ENCODE results near the gene ASIC3. TPM values are rescaled to one million over a fixed set of nuclear protein-coding genes. Genes with fewer than 3 reads are reported as not detected.
A peak's percentile ranks its signal among the peaks of the same experiment; 100 is the strongest.

The ASIC3 gene
- total RNA-seq, 1 donor from 2014 or later: not detected

GRCh38 chr7:151013356-151013732 lies 35.0 kb upstream of the ASIC3 start:
- Histone ChIP-seq H3K4me1 (ENCODE audit: control insufficient read depth in 3 of 3, insufficient read depth in 3 of 3, low read length in 3 of 3) (peaks cover 7 to 28% (median 27%) of the 10 kb centered on the region in 3 donors), H3K27me3 (ENCODE audit: control insufficient read depth in 3 of 3, insufficient read depth in 3 of 3, low read length in 3 of 3) (peaks cover 52 to 68% (median 66%) of the 10 kb centered on the region in 3 donors), H3K9ac (ENCODE audit: low read depth in 1 of 3, low read length in 3 of 3) (no peak overlapping the region), H3K9me3 (ENCODE audit: control insufficient read depth in 3 of 3, low read length in 3 of 3) (no peaks in the 10 kb centered on the region), H3K4me3 (ENCODE audit: low read length in 3 of 3) (peak overlapping the region in 2 of 3 donors; percentile 32 to 54), H3K27ac (ENCODE audit: low read depth, low read length) (no peak overlapping the region), H3K36me3 (ENCODE audit: control insufficient read depth in 3 of 3, insufficient read depth in 3 of 3, low read length in 3 of 3) (no peaks in the 10 kb centered on the region)

- peak overlapping the region in 1 of 3 donors; percentile 25 for H3K9ac ChIP-seq (ENCODE audit: low read depth in 1 of 3, low read length in 3 of 3)
- peak overlapping the region; percentile 4 to 54 (median 32) for H3K4me3 ChIP-seq (ENCODE audit: low read length in 3 of 3)
- H3K36me3 ChIP-seq (ENCODE audit: control insufficient read depth in 3 of 3, insufficient read depth in 3 of 3, low read length in 3 of 3): no peaks in the 10 kb centered on the region
- peaks cover 12 to 32% (median 26%) of the 10 kb centered on the region in 3 donors for H3K4me1 ChIP-seq (ENCODE audit: control insufficient read depth in 3 of 3, insufficient read depth in 3 of 3, low read length in 3 of 3)
- H3K27me3 ChIP-seq (ENCODE audit: control insufficient read depth in 3 of 3, insufficient read depth in 3 of 3, low read length in 3 of 3): peaks cover 52 to 74% (median 65%) of the 10 kb centered on the region in 3 donors
- H3K27ac ChIP-seq (ENCODE audit: low read depth, low read length): no peak overlapping the region
- no peaks in the 10 kb centered on the region for H3K9me3 ChIP-seq (ENCODE audit: control insufficient read depth in 3 of 3, low read length in 3 of 3)
Measured at GRCh38 chr7:151013733-151014497, 34.4 kb upstream of the ASIC3 start.

- peaks cover 12 to 37% (median 26%) of the 10 kb centered on the region in 3 donors for H3K4me1 ChIP-seq (ENCODE audit: control insufficient read depth in 3 of 3, insufficient read depth in 3 of 3, low read length in 3 of 3)
- no peaks in the 10 kb centered on the region for H3K36me3 ChIP-seq (ENCODE audit: control insufficient read depth in 3 of 3, insufficient read depth in 3 of 3, low read length in 3 of 3)
- H3K27ac ChIP-seq (ENCODE audit: low read depth, low read length): no peak overlapping the region
- H3K9ac ChIP-seq (ENCODE audit: low read depth in 1 of 3, low read length in 3 of 3): no peak overlapping the region
- no peak overlapping the region for H3K4me3 ChIP-seq (ENCODE audit: low read length in 3 of 3)
- H3K9me3 ChIP-seq (ENCODE audit: control insufficient read depth in 3 of 3, low read length in 3 of 3): no peaks in the 10 kb centered on the region
- peaks cover 61 to 81% (median 71%) of the 10 kb centered on the region in 3 donors for H3K27me3 ChIP-seq (ENCODE audit: control insufficient read depth in 3 of 3, insufficient read depth in 3 of 3, low read length in 3 of 3)
Measured at GRCh38 chr7:151014950-151015349, 33.4 kb upstream of the ASIC3 start.

- Histone ChIP-seq H3K9ac (ENCODE audit: low read depth in 1 of 3, low read length in 3 of 3) (no peak overlapping the region), H3K36me3 (ENCODE audit: control insufficient read depth in 3 of 3, insufficient read depth in 3 of 3, low read length in 3 of 3) (no peaks in the 10 kb centered on the region), H3K9me3 (ENCODE audit: control insufficient read depth in 3 of 3, low read length in 3 of 3) (no peaks in the 10 kb centered on the region), H3K27me3 (ENCODE audit: control insufficient read depth in 3 of 3, insufficient read depth in 3 of 3, low read length in 3 of 3) (peaks cover 71 to 79% (median 72%) of the 10 kb centered on the region in 3 donors), H3K4me1 (ENCODE audit: control insufficient read depth in 3 of 3, insufficient read depth in 3 of 3, low read length in 3 of 3) (peaks cover 12 to 37% (median 26%) of the 10 kb centered on the region in 3 donors), H3K27ac (ENCODE audit: low read depth, low read length) (no peak overlapping the region), H3K4me3 (ENCODE audit: low read length in 3 of 3) (no peak overlapping the region)
Measured at GRCh38 chr7:151015967-151016366, 32.4 kb upstream of the ASIC3 start.

GRCh38 chr7:151016505-151016904 lies 31.8 kb upstream of the ASIC3 start:
- peaks cover 12 to 37% (median 26%) of the 10 kb centered on the region in 3 donors for H3K4me1 ChIP-seq (ENCODE audit: control insufficient read depth in 3 of 3, insufficient read depth in 3 of 3, low read length in 3 of 3)
- H3K36me3 ChIP-seq (ENCODE audit: control insufficient read depth in 3 of 3, insufficient read depth in 3 of 3, low read length in 3 of 3): no peaks in the 10 kb centered on the region
- H3K27ac ChIP-seq (ENCODE audit: low read depth, low read length): no peak overlapping the region
- H3K9ac ChIP-seq (ENCODE audit: low read depth in 1 of 3, low read length in 3 of 3): no peak overlapping the region
- no peak overlapping the region for H3K4me3 ChIP-seq (ENCODE audit: low read length in 3 of 3)
- peaks cover 72 to 80% (median 73%) of the 10 kb centered on the region in 3 donors for H3K27me3 ChIP-seq (ENCODE audit: control insufficient read depth in 3 of 3, insufficient read depth in 3 of 3, low read length in 3 of 3)
- no peaks in the 10 kb centered on the region for H3K9me3 ChIP-seq (ENCODE audit: control insufficient read depth in 3 of 3, low read length in 3 of 3)

GRCh38 chr7:151016942-151017341 lies 31.4 kb upstream of the ASIC3 start:
- H3K9ac ChIP-seq (ENCODE audit: low read depth in 1 of 3, low read length in 3 of 3): no peak overlapping the region
- H3K9me3 ChIP-seq (ENCODE audit: control insufficient read depth in 3 of 3, low read length in 3 of 3): no peaks in the 10 kb centered on the region
- no peak overlapping the region for H3K27ac ChIP-seq (ENCODE audit: low read depth, low read length)
- H3K36me3 ChIP-seq (ENCODE audit: control insufficient read depth in 3 of 3, insufficient read depth in 3 of 3, low read length in 3 of 3): no peaks in the 10 kb centered on the region
- peaks cover 12 to 37% (median 26%) of the 10 kb centered on the region in 3 donors for H3K4me1 ChIP-seq (ENCODE audit: control insufficient read depth in 3 of 3, insufficient read depth in 3 of 3, low read length in 3 of 3)
- H3K4me3 ChIP-seq (ENCODE audit: low read length in 3 of 3): no peak overlapping the region
- peaks cover 72 to 77% (median 73%) of the 10 kb centered on the region in 3 donors for H3K27me3 ChIP-seq (ENCODE audit: control insufficient read depth in 3 of 3, insufficient read depth in 3 of 3, low read length in 3 of 3)

- peaks cover 12 to 37% (median 26%) of the 10 kb centered on the region in 3 donors for H3K4me1 ChIP-seq (ENCODE audit: control insufficient read depth in 3 of 3, insufficient read depth in 3 of 3, low read length in 3 of 3)
- peaks cover 68 to 72% (median 69%) of the 10 kb centered on the region in 3 donors for H3K27me3 ChIP-seq (ENCODE audit: control insufficient read depth in 3 of 3, insufficient read depth in 3 of 3, low read length in 3 of 3)
- H3K4me3 ChIP-seq (ENCODE audit: low read length in 3 of 3): peak overlapping the region in 1 of 3 donors; percentile 43
- H3K9ac ChIP-seq (ENCODE audit: low read depth in 1 of 3, low read length in 3 of 3): no peak overlapping the region
- H3K9me3 ChIP-seq (ENCODE audit: control insufficient read depth in 3 of 3, low read length in 3 of 3): no peaks in the 10 kb centered on the region
- no peaks in the 10 kb centered on the region for H3K36me3 ChIP-seq (ENCODE audit: control insufficient read depth in 3 of 3, insufficient read depth in 3 of 3, low read length in 3 of 3)
- no peak overlapping the region for H3K27ac ChIP-seq (ENCODE audit: low read depth, low read length)
Measured at GRCh38 chr7:151017370-151017952, 30.9 kb upstream of the ASIC3 start.

- H3K27me3 ChIP-seq (ENCODE audit: control insufficient read depth in 3 of 3, insufficient read depth in 3 of 3, low read length in 3 of 3): peaks cover 63 to 68% (median 64%) of the 10 kb centered on the region in 3 donors
- H3K27ac ChIP-seq (ENCODE audit: low read depth, low read length): no peak overlapping the region
- peak overlapping the region in 2 of 3 donors; percentile 43 to 60 for H3K4me3 ChIP-seq (ENCODE audit: low read length in 3 of 3)
- H3K4me1 ChIP-seq (ENCODE audit: control insufficient read depth in 3 of 3, insufficient read depth in 3 of 3, low read length in 3 of 3): peaks cover 12 to 35% (median 23%) of the 10 kb centered on the region in 3 donors
- no peaks in the 10 kb centered on the region for H3K9me3 ChIP-seq (ENCODE audit: control insufficient read depth in 3 of 3, low read length in 3 of 3)
- H3K36me3 ChIP-seq (ENCODE audit: control insufficient read depth in 3 of 3, insufficient read depth in 3 of 3, low read length in 3 of 3): no peaks in the 10 kb centered on the region
- H3K9ac ChIP-seq (ENCODE audit: low read depth in 1 of 3, low read length in 3 of 3): no peak overlapping the region
Measured at GRCh38 chr7:151017953-151018420, 30.3 kb upstream of the ASIC3 start.

- Histone ChIP-seq H3K27me3 (ENCODE audit: control insufficient read depth in 3 of 3, insufficient read depth in 3 of 3, low read length in 3 of 3) (peaks cover 61 to 64% (median 62%) of the 10 kb centered on the region in 3 donors), H3K36me3 (ENCODE audit: control insufficient read depth in 3 of 3, insufficient read depth in 3 of 3, low read length in 3 of 3) (no peaks in the 10 kb centered on the region), H3K4me3 (ENCODE audit: low read length in 3 of 3) (peak overlapping the region in 2 of 3 donors; percentile 43 to 60)
Measured at GRCh38 chr7:151018421-151019129, 29.8 kb upstream of the ASIC3 start.

More at GRCh38 chr7:151018421-151019129, 29.8 kb upstream of the ASIC3 start:
- Histone ChIP-seq H3K27ac (ENCODE audit: low read depth, low read length) (no peak overlapping the region), H3K4me1 (ENCODE audit: control insufficient read depth in 3 of 3, insufficient read depth in 3 of 3, low read length in 3 of 3) (peaks cover 12 to 31% (median 23%) of the 10 kb centered on the region in 3 donors), H3K9ac (ENCODE audit: low read depth in 1 of 3, low read length in 3 of 3) (no peak overlapping the region), H3K9me3 (ENCODE audit: control insufficient read depth in 3 of 3, low read length in 3 of 3) (no peaks in the 10 kb centered on the region)
